ENCODE data around the gene CD300H.
"Not testable (repeated sequence)": the region's sequence is repeated elsewhere in the genome, so short reads cannot be mapped to it uniquely, and the experiment has no call there.

The CD300H gene

GRCh38 chr17:74591503-74591902 is 24.2 kb upstream of the CD300H start:
- in situ Hi-C loops (cut with HindIII; ENCODE audit: low sequenced_read_pairs), result loop anchor here (10.0 kb wide), 1 partner anchor 117 kb away; no protein-coding TSS in a partner anchor

DNA sequence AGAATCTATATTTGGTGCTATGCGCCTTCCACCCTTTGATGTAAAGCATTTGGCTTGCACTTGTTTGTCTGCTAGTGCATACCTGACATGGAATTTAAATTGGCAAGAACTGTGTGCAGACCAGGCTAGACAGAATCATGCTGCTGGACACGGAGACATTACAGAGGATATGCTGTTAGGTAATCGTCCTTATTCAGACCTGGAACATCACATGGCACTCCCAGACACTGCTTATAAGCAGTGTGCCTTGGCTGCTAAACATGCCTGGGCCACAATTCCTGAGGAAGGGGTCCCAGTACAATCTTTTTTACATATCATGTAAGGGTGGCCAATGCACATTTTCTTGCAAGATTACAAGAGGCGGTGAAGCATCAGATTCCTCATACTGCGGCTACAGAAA is 18.4 kb upstream of the CD300H start:
- in situ Hi-C loops (cut with HindIII; ENCODE audit: low sequenced_read_pairs), result no loop called here

- in situ Hi-C loops (cut with HindIII; ENCODE audit: low sequenced_read_pairs), result no loop called here
Measured at GRCh38 chr17:74584292-74585060, 17.2 kb upstream of the CD300H start.

- in situ Hi-C loops (cut with HindIII; ENCODE audit: low sequenced_read_pairs), result no loop called here
Measured at GRCh38 chr17:74582633-74583032, 15.3 kb upstream of the CD300H start.

- in situ Hi-C loops (cut with HindIII; ENCODE audit: low sequenced_read_pairs), result no loop called here
Measured at GRCh38 chr17:74579900-74580299, 12.6 kb upstream of the CD300H start.

- in situ Hi-C loops (cut with HindIII; ENCODE audit: low sequenced_read_pairs), result no loop called here
Measured at GRCh38 chr17:74578979-74579378, 11.7 kb upstream of the CD300H start.

- in situ Hi-C loops (cut with HindIII; ENCODE audit: low sequenced_read_pairs), result no loop called here
Measured at GRCh38 chr17:74574489-74575142, 7.3 kb upstream of the CD300H start.

GRCh38 chr17:74573635-74574034 is 6.3 kb upstream of the CD300H start:
- in situ Hi-C loops (cut with HindIII; ENCODE audit: low sequenced_read_pairs), result not testable (repeated sequence)

DNA sequence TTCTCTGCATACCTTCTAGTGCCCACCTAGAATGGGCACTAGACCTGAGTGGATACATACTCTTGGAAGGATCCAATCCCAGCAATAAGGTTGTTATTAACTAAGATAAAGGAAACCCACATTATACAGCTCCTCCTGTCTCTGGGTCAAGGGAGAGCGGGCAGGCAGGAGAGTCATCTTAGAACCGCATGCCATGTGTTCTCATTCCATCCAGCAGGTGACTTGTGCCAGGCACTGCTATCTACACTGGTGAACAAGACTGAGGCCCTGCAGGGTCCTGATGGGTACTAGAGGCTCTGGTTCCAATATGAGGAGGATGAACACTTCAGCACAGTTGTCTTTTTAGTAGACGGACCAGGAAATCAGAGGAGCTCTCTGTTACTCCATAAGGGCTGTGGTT is 5.9 kb upstream of the CD300H start:
- in situ Hi-C loops (cut with HindIII; ENCODE audit: low sequenced_read_pairs), result no loop called here

DNA sequence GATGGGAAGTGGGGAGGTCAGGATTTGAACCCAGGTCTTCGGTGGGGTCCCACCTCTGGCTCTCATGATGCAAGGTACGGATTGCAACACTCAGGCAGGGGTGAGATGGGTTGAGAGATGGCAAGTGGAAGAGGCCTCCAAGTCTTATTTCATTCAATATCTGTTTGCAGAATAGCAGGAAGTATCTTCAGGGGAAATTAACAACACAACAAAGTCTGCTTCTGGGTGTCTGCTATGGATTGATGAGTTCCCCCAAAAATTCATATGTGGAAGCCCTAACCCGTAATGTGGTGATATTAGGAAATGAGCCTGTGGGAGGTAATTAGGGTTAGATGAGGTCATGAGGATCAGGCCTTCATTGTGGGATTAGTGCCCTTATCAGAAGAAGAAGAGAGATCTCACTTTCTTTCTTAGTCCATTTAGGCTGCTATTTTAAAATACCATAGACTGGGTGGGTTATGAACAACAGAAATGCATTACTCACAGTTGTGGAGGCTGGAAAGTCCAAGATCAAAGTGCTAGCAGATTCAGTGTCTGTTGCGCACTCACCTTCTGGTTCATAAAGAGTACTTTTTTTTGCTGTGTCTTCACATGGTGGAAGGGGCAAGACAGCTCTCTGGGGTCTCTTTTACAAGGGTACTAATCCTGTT is 4.4 kb upstream of the CD300H start:
- in situ Hi-C loops (cut with HindIII; ENCODE audit: low sequenced_read_pairs), result no loop called here

DNA sequence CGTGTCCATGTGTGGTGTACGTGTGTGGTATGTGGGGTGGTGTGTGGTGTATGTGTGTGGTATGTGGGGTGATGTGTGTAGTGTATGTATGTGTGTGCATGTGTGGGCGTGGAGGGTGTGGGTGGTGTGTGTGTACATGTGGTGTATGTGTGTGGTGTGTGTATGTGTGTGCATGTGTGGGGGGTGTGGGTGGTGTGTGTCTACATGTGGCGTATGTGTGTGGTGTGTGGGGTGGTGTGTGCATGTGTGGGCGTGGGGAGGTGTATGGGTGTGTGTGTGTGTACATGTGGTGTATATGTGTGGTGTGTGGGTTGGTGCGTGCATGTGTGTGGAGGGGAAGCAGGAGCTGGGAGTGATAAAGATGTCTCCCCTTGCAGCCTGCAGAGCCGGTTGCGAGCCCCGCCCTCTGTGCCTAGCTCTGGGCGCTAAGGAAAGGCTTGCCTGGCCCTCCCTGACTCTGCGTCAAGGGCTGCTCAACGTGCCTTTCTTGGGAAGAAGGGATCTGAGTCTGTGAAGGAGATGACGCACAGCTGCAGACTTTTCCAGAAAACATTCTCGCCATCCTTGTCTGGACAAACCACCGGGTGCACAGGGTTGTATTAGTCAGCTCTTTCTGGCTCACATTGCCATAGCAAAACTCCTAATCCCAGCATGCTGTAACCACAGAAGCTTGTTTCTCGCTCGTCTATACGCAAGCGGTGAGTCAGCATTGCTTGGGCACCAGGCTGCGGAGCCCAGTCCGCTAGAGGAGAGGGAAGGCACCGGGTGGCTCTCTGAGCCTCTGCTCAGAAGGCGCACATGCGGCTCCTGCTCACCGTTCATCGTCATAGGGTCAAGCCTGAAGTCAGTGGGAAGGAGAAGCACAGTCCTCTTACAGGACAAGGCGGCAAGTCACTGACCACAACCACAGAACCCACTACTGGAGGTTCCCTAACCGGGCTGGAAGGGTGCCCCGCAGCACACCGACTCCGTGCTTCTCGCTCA is 2.0 kb upstream of the CD300H start:
- in situ Hi-C loops (cut with HindIII; ENCODE audit: low sequenced_read_pairs), result no loop called here

- in situ Hi-C loops (cut with HindIII; ENCODE audit: low sequenced_read_pairs), result no loop called here
Measured at GRCh38 chr17:74568106-74568873, 981 bp upstream of the CD300H start.

- in situ Hi-C loops (cut with HindIII; ENCODE audit: low sequenced_read_pairs), result no loop called here
Measured at GRCh38 chr17:74566132-74566753, 1.1 kb downstream of the CD300H start.

- in situ Hi-C loops (cut with HindIII; ENCODE audit: low sequenced_read_pairs), result no loop called here
Measured at GRCh38 chr17:74565126-74565525, 2.2 kb downstream of the CD300H start.

DNA sequence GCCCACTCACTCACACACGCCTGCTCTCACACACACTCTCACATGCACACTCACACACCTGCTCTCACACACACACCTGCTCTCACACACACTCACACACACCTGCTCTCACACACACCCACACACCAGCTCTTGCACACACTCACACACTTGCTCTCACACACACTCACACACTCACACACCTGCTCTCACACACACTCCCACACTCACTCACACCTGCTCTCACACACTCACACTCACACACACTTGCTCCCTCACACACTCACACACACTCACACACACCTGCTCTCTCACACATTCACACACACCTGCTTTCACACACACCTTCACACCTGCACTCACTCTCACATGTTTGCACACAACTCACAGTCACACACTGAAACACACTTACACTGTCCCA is 4.0 kb downstream of the CD300H start:
- in situ Hi-C loops (cut with HindIII; ENCODE audit: low sequenced_read_pairs), result no loop called here

GRCh38 chr17:74561586-74561985 is 5.7 kb downstream of the CD300H start:
- in situ Hi-C loops (cut with HindIII; ENCODE audit: low sequenced_read_pairs), result no loop called here

- in situ Hi-C loops (cut with HindIII; ENCODE audit: low sequenced_read_pairs), result no loop called here
Measured at GRCh38 chr17:74558882-74559519, 8.3 kb downstream of the CD300H start.

DNA sequence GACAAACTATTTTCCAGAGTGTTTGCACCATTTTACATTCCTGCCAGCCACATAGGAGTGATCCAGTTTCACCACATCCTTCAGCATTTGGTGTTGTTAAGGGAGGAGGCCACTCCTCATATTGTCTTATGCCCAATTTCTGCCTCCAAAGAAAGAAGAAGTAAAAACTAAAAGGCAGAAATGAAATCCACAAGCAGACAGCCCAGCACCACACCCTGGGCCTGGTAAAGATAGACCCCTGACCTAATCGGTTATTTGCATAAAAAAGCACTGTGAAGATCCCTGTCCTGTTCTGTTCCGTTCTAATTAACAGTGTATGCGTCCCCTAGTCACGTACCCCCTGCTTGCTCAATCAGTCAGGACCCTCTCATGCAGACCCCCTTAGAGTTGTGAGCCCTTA is 8.9 kb downstream of the CD300H start:
- in situ Hi-C loops (cut with HindIII; ENCODE audit: low sequenced_read_pairs), result not testable (repeated sequence)

DNA sequence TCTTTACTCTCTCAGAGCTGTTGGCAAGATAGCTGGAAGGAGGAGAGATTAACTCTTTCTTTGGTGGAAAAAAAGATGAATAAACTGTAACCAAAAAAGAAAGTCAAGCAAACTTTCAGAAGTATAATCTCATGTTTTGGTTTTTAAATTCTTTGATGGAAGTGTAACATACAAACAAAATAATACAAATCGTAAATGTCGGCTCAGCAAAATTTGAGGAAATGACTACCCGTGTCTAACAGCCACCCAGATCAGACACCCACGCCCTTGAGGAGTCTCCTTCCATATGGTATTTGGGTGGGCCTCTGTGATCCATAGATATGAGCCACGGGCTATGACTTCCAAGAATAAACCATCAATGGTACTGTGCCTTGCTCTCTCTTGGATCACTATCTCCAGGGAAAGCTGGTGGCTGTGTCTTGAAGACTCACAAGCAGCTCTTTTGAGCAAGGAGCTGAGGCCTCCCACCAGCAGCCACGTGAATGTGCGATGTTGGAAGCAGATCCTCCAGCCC is 11.8 kb downstream of the CD300H start:
- in situ Hi-C loops (cut with HindIII; ENCODE audit: low sequenced_read_pairs), result no loop called here

Measured in DLD1 (cell line).